ENCODE results near the gene TEAD2.

DNA sequence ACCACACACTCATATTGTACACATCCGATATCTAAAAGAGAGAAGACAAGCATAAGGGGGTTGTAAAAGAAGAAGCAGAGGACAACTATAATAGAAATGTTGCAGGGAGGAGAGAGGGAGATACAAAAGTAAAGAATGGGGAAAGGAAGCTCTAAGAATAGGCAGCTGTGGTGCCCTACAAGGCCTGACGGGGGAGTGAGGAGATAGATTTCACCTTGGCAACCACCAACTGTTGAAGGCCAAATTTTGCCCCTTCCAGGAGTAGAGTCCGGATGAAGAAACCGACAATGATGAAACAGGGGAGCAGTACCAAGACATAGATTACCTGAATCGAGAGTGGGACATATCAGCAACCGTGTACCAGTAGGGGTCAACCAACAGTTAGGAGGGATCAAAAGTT is 53.1 kb downstream of the TEAD2 start:
- TF ChIP-seq, protein P1, sequence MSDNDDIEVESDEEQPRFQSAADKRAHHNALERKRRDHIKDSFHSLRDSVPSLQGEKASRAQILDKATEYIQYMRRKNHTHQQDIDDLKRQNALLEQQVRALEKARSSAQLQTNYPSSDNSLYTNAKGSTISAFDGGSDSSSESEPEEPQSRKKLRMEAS (IDR thresholded peaks at IDR 0.05), result no peak
- no peak for TF ChIP-seq RAD21 (IDR thresholded peaks at IDR 0.05; ENCODE audit: low read depth)
